Activated CD8-positive, alpha-beta memory T cell treated with anti-CD3 and anti-CD28 coated beads for 24 hours (primary cell): Measurements from ENCODE around the gene CSNK1G1.
"Not testable (repeated sequence)": the region's sequence is repeated elsewhere in the genome, so short reads cannot be mapped to it uniquely, and the experiment has no call there.

Source experiments
- DNase-seq: peaks from one replicate; pipeline ENCODE4 v3.0.0-alpha.2; 2020

CSNK1G1 gene

GRCh38 chr15:64233299-64233698 lies 122.7 kb downstream of the CSNK1G1 start:
- no peak for DNase-seq

GRCh38 chr15:64232400-64232799 lies 123.6 kb downstream of the CSNK1G1 start:
- DNase-seq, result no peak

- DNase-seq, result no peak
Observed at GRCh38 chr15:64229129-64229724, 126.7 kb downstream of the CSNK1G1 start.

GRCh38 chr15:64225804-64226203 lies 130.2 kb downstream of the CSNK1G1 start:
- DNase-seq, result no peak

GRCh38 chr15:64224511-64224910 lies 131.5 kb downstream of the CSNK1G1 start:
- DNase-seq, result no peak

- DNase-seq, result no peak
Observed at GRCh38 chr15:64223882-64224281, 132.1 kb downstream of the CSNK1G1 start.

- no peak for DNase-seq
Observed at GRCh38 chr15:64222573-64223366, 133.2 kb downstream of the CSNK1G1 start.

GRCh38 chr15:64221911-64222310 lies 134.1 kb downstream of the CSNK1G1 start:
- DNase-seq, result not testable (repeated sequence)

GRCh38 chr15:64217429-64217750 lies 138.6 kb downstream of the CSNK1G1 start:
- DNase-seq, result not testable (repeated sequence)

- DNase-seq, result no peak
Observed at GRCh38 chr15:64216730-64217428, 139.1 kb downstream of the CSNK1G1 start.

GRCh38 chr15:64216196-64216595 lies 139.8 kb downstream of the CSNK1G1 start:
- DNase-seq, result no peak

GRCh38 chr15:64213646-64214045 lies 142.3 kb downstream of the CSNK1G1 start:
- no peak for DNase-seq

- DNase-seq, result no peak
Observed at GRCh38 chr15:64211696-64212095, 144.3 kb downstream of the CSNK1G1 start.

GRCh38 chr15:64210371-64210770 lies 145.6 kb downstream of the CSNK1G1 start:
- no peak for DNase-seq

- no peak for DNase-seq
Observed at GRCh38 chr15:64209680-64210334, 146.2 kb downstream of the CSNK1G1 start.

- DNase-seq, result no peak
Observed at GRCh38 chr15:64205202-64205601, 150.8 kb downstream of the CSNK1G1 start.

- no peak for DNase-seq
Observed at GRCh38 chr15:64197425-64197824, 158.5 kb downstream of the CSNK1G1 start.

- no peak for DNase-seq
Observed at GRCh38 chr15:64193971-64194370, 162.0 kb downstream of the CSNK1G1 start.

- no peak for DNase-seq
Observed at GRCh38 chr15:64191971-64192830, 163.8 kb downstream of the CSNK1G1 start.

- DNase-seq, result no peak
Observed at GRCh38 chr15:64187396-64188191, 168.4 kb downstream of the CSNK1G1 start.

- no peak for DNase-seq
Observed at GRCh38 chr15:64185146-64185911, 170.6 kb downstream of the CSNK1G1 start.
